Esophagus squamous epithelium (tissue), 4 donors: ENCODE data around the gene ARNT2.

Source experiments
- POLR2A ChIP-seq, 4 donors: fragments of 450-650 bp; IDR thresholded peaks; one replicate each; pipeline ENCODE4 v1.6.1; 2017; ENCODE audit warnings: antibody characterized with exemption in 4 of 4, mild to moderate bottlenecking in 4 of 4, moderate library complexity in 3 of 4
- TF ChIP-seq, protein P1 (sequence below), 6 experiments: fragments of 450-650 bp in 4 of 6; fragments of 200-600 bp in 2 of 6; sonication (generic) in 2 of 6; IDR thresholded peaks; one replicate each; pipeline ENCODE4 v1.5.1; 2016 to 2019; ENCODE audit warnings: antibody characterized with exemption in 6 of 6, mild to moderate bottlenecking in 4 of 6, moderate library complexity in 4 of 6

DNA sequence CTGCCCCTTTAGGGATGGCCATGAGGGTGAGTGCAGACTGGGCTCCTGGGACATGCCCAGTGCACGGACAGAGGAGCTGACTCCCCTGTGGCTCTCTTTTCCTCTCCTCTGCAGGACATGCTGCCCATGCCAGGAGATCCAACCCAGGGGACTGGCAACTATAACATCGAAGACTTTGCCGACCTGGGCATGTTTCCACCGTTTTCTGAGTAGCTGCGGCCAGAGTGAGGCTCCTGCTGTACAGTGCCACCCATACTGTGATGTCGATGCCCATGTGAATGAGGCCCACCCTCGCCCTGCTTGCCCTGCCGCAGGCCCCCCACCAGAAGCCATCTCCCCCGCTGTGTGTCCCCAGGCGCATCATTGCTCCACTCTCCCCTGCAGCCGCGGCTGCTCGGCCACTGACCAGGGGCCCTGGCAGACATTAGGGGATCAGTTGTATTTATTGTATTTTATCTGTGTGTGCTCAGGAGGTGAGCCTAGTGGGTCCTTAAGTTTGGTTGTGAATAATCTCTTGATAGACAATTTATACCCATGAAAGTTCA is 189.4 kb downstream of the ARNT2 start:
- TF ChIP-seq, protein P1, sequence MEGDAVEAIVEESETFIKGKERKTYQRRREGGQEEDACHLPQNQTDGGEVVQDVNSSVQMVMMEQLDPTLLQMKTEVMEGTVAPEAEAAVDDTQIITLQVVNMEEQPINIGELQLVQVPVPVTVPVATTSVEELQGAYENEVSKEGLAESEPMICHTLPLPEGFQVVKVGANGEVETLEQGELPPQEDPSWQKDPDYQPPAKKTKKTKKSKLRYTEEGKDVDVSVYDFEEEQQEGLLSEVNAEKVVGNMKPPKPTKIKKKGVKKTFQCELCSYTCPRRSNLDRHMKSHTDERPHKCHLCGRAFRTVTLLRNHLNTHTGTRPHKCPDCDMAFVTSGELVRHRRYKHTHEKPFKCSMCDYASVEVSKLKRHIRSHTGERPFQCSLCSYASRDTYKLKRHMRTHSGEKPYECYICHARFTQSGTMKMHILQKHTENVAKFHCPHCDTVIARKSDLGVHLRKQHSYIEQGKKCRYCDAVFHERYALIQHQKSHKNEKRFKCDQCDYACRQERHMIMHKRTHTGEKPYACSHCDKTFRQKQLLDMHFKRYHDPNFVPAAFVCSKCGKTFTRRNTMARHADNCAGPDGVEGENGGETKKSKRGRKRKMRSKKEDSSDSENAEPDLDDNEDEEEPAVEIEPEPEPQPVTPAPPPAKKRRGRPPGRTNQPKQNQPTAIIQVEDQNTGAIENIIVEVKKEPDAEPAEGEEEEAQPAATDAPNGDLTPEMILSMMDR (IDR thresholded peaks at IDR 0.05): no peak
- no peak for TF ChIP-seq POLR2A (IDR thresholded peaks at IDR 0.05)
